NCI-H1105 treated with DMSO at 0.1 percent for 48 hours (cell line): ENCODE measurements around the gene DDX19B.
"Not testable (repeated sequence)": the region's sequence is repeated elsewhere in the genome, so short reads cannot be mapped to it uniquely, and the experiment has no call there.

Source experiments
- DNase-seq: peaks from one replicate; lab custom pipeline; 2025; lab: John Stamatoyannopoulos, UW

The DDX19B gene

GRCh38 chr16:70349783-70350182 lies 50.8 kb downstream of the DDX19B start:
- no peak for DNase-seq

GRCh38 chr16:70359552-70359951 lies 60.6 kb downstream of the DDX19B start:
- no peak for DNase-seq

GRCh38 chr16:70364399-70364798 lies 65.4 kb downstream of the DDX19B start:
- no peak for DNase-seq

- not testable (repeated sequence) for DNase-seq
These were observed 71.2 kb downstream of the DDX19B start for GRCh38 chr16:70370145-70370544.

GRCh38 chr16:70370924-70371323 lies 71.9 kb downstream of the DDX19B start:
- DNase-seq, result no peak

GRCh38 chr16:70372921-70373728 lies 74.1 kb downstream of the DDX19B start:
- no peak for DNase-seq

- DNase-seq, result no peak
These were observed 75.2 kb downstream of the DDX19B start for GRCh38 chr16:70374213-70374612.

- DNase-seq, result no peak
These were observed 76.9 kb downstream of the DDX19B start for GRCh38 chr16:70375636-70376611.

- DNase-seq, result no peak
These were observed 78.8 kb downstream of the DDX19B start for GRCh38 chr16:70377782-70378181.

- DNase-seq, result no peak
These were observed 80.0 kb downstream of the DDX19B start for GRCh38 chr16:70378869-70379493.

- peak; percentile 24 for DNase-seq
These were observed 81.4 kb downstream of the DDX19B start for GRCh38 chr16:70380248-70380918.

- peak; percentile 92 for DNase-seq
These were observed 82.1 kb downstream of the DDX19B start for GRCh38 chr16:70380919-70381603.

- DNase-seq, result peak; percentile 12
These were observed 82.8 kb downstream of the DDX19B start for GRCh38 chr16:70381604-70382342.

GRCh38 chr16:70383421-70383960 lies 84.5 kb downstream of the DDX19B start:
- no peak for DNase-seq
